ENCODE measurements around the gene LYPD6.
"Not testable (repeated sequence)": the region's sequence is repeated elsewhere in the genome, so short reads cannot be mapped to it uniquely, and the experiment has no call there.

LYPD6 gene

GRCh38 chr2:149330127-149331022 lies at the start of gene LYPD6:
Gene LYPD6, plus strand, starts transcription at chr2:149330587. Its CDS starts 107,122 bp downstream, at chr2:149437709.
- peak within 1 kb of the TSS; percentile 40; the same call in 1 of the 2 replicates for H3K4me3 ChIP-seq (ENCODE audit: low read length)
- TF ChIP-seq ZNF274 (IDR thresholded peaks at IDR 0.05; ENCODE audit: low read depth, low read length), result no peak

GRCh38 chr2:149281441-149281840 lies 48.9 kb upstream of the LYPD6 start:
- H3K4me3 ChIP-seq (ENCODE audit: low read length), result no peak overlapping the region
- no peak for TF ChIP-seq ZNF274 (IDR thresholded peaks at IDR 0.05; ENCODE audit: low read depth, low read length)

GRCh38 chr2:149290662-149291061 lies 39.7 kb upstream of the LYPD6 start:
- no peak for TF ChIP-seq ZNF274 (IDR thresholded peaks at IDR 0.05; ENCODE audit: low read depth, low read length)
- no peak overlapping the region for H3K4me3 ChIP-seq (ENCODE audit: low read length)

GRCh38 chr2:149291881-149292280 lies 38.5 kb upstream of the LYPD6 start:
- H3K4me3 ChIP-seq (ENCODE audit: low read length), result no peak overlapping the region
- TF ChIP-seq ZNF274 (IDR thresholded peaks at IDR 0.05; ENCODE audit: low read depth, low read length), result no peak

GRCh38 chr2:149296031-149296430 lies 34.4 kb upstream of the LYPD6 start:
- H3K4me3 ChIP-seq (ENCODE audit: low read length), result no peak overlapping the region

GRCh38 chr2:149307014-149307413 lies 23.4 kb upstream of the LYPD6 start:
- H3K4me3 ChIP-seq (ENCODE audit: low read length), result no peak overlapping the region
- no peak for TF ChIP-seq ZNF274 (IDR thresholded peaks at IDR 0.05; ENCODE audit: low read depth, low read length)

More at GRCh38 chr2:149296031-149296430, 34.4 kb upstream of the LYPD6 start:
- TF ChIP-seq ZNF274 (IDR thresholded peaks at IDR 0.05; ENCODE audit: low read depth, low read length), result no peak

GRCh38 chr2:149310349-149310748 lies 20.0 kb upstream of the LYPD6 start:
- no peak for TF ChIP-seq ZNF274 (IDR thresholded peaks at IDR 0.05; ENCODE audit: low read depth, low read length)
- H3K4me3 ChIP-seq (ENCODE audit: low read length), result no peak overlapping the region

GRCh38 chr2:149312039-149312438 lies 18.3 kb upstream of the LYPD6 start:
- H3K4me3 ChIP-seq (ENCODE audit: low read length), result no peak overlapping the region
- no peak for TF ChIP-seq ZNF274 (IDR thresholded peaks at IDR 0.05; ENCODE audit: low read depth, low read length)

GRCh38 chr2:149313512-149313972 lies 16.8 kb upstream of the LYPD6 start:
- H3K4me3 ChIP-seq (ENCODE audit: low read length), result no peak overlapping the region
- TF ChIP-seq ZNF274 (IDR thresholded peaks at IDR 0.05; ENCODE audit: low read depth, low read length), result no peak

GRCh38 chr2:149314687-149315086 lies 15.7 kb upstream of the LYPD6 start:
- TF ChIP-seq ZNF274 (IDR thresholded peaks at IDR 0.05; ENCODE audit: low read depth, low read length), result no peak
- no peak overlapping the region for H3K4me3 ChIP-seq (ENCODE audit: low read length)

GRCh38 chr2:149315461-149315860 lies 14.9 kb upstream of the LYPD6 start:
- H3K4me3 ChIP-seq (ENCODE audit: low read length), result no peak overlapping the region

GRCh38 chr2:149318566-149318965 lies 11.8 kb upstream of the LYPD6 start:
- not testable (repeated sequence) for H3K4me3 ChIP-seq (ENCODE audit: low read length)

More at GRCh38 chr2:149315461-149315860, 14.9 kb upstream of the LYPD6 start:
- no peak for TF ChIP-seq ZNF274 (IDR thresholded peaks at IDR 0.05; ENCODE audit: low read depth, low read length)

GRCh38 chr2:149320362-149320761 lies 10.0 kb upstream of the LYPD6 start:
- no peak for TF ChIP-seq ZNF274 (IDR thresholded peaks at IDR 0.05; ENCODE audit: low read depth, low read length)
- no peak overlapping the region for H3K4me3 ChIP-seq (ENCODE audit: low read length)

GRCh38 chr2:149329068-149329467 lies 1.3 kb upstream of the LYPD6 start:
- H3K4me3 ChIP-seq (ENCODE audit: low read length), result no peak overlapping the region
- no peak for TF ChIP-seq ZNF274 (IDR thresholded peaks at IDR 0.05; ENCODE audit: low read depth, low read length)

GRCh38 chr2:149329489-149330126 lies 779 bp upstream of the LYPD6 start:
- TF ChIP-seq ZNF274 (IDR thresholded peaks at IDR 0.05; ENCODE audit: low read depth, low read length), result no peak

More at GRCh38 chr2:149329489-149330126, 779 bp upstream of the LYPD6 start:
- H3K4me3 ChIP-seq (ENCODE audit: low read length), result peak overlapping the region; percentile 40; the same call in 1 of the 2 replicates
